ENCODE measurements around the gene OASL.
"Not testable (repeated sequence)": the region's sequence is repeated elsewhere in the genome, so short reads cannot be mapped to it uniquely, and the experiment has no call there.

OASL gene

DNA sequence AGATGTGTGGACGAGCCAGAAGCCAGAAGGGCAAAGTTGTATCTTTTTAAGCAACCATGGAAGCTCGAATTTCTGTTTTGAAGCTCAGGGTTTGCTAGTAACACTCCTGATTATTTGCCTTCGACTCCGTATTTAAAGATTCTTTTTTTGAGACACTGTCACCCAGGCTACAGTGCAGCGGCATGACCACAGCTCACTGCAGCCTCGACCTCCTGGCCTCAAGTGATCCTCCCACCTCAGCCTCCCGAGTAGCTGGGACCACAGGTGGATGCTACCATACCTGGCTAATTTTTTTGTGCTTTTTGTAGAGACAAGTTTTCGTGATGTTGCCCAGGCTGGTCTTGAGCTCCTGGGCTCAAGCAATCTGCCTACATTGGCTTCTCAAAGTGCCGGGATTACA, 18.7 kb upstream of the OASL start:
- DNase-seq: no peak

DNA sequence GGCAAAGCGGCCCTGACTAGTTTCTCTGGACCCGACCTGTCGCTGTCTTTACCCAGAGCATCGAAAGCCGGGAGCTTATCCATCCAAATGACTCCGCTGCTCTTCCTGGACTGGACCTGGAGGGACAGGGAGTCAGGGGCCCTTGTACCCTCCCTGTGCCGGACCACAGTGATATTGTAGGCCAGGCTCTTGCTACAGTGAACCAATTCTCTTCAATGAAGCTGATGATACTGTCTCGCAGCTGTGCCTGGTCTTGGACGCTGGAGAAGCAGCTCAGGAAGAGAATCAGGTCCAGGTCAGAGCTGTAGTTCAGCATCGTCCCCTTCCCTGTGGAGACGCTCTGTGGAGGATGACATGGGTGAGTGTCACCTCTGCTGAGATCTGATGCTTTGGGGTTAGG, 14.7 kb upstream of the OASL start:
- DNase-seq: no peak

DNA sequence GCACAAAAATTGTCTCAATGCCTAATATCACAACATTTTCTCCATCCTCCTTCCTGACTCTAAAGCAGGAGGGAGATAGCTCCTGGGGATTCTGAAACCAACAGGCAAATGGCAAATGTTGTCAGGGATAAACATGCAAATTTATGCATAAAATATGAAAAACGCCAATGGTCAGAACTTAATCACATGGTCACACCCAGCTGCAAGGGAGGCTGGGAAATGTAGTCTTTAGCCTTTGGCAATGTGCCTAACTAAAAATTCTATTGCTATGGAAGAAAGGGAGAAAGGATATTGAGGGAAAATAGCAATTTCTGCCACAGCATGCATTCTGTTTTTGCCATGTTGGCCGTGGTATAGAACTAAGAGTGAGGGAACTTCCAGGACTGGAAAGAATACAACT, 11.7 kb upstream of the OASL start:
- DNase-seq: no peak

DNA sequence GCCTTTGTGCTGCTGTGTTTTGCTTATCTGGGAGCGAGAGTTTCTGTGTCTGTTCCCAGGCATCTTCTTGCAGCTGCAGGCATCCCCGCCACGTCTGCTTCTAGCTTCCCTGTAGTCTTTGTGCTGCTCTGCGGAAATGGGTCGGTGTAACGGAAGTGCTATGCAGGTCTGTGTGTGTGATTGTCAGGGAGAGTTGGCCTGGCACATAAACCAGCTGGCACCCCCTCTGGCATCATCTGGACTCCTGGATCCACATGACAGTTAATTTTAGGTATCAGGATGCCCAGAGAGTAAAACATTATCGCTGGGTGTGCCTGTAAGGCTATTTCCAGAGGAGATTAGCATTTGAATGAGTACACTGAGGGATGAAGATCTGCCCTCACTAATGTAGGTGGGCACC, 9.4 kb upstream of the OASL start:
- DNase-seq: no peak

DNA sequence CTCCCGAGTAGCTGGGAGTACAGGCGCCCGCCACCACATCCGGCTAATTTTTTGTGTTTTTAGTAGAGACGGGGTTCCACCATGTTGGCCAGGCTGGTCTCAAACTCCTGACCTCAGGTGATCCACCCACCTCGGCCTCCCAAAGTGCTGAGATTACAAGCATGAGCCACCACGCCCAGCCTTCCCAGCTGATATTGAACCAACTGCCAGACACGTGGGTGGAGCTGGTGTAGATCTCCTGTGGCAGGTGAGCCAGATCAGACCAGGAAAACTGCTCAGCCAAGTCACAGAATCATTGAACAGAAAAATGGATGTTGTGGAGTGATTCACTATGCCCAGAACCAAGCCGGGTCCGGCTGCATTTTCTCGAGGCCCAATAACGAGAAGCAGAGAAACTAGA, 8.4 kb upstream of the OASL start:
- not testable (repeated sequence) for DNase-seq

DNA sequence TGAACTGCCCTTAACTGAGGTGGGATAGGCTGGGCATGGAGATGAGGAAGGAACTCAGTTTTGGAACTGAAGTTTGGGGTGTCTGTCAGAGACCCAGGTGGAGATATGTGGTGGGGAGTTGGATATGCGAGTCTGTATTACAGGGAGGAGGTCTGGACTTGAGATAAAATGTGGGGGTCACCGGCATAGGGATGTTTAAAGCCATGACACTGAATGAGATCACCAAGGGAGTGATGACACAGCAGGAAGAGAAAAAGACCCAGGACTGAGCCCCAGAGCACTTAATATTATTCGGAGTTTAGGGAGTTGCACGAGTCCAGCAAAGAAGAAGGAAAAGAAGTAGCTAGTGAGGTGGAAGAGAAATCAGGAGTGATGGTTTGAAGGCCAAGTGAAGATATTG, 4.0 kb upstream of the OASL start:
- DNase-seq: no peak

DNA sequence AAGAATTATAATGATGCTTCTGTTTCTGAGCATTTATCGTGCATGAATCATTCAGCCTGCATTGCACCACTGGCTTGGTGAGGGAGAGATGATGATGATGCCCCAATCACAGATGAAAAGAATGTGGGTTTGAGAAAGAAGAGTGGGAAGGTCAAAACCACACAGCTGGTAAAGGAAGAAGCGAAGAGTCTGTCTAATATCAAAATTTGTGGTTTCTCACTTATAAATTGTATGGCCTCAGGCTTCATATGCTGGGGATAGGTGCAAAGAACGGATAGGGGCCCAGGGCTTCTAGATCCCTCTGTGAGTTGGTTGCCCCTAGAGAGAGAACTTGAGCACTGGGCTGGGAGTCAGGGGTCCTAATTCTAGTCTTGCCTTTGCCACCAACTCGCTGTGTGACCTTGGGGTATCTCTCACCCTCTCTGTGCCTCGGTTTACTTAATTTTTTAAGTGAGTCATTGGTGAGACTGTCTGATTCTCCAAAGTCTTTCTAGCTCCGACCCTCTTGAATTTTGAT, 2.2 kb downstream of the OASL start:
- DNase-seq: peak; percentile 12

DNA sequence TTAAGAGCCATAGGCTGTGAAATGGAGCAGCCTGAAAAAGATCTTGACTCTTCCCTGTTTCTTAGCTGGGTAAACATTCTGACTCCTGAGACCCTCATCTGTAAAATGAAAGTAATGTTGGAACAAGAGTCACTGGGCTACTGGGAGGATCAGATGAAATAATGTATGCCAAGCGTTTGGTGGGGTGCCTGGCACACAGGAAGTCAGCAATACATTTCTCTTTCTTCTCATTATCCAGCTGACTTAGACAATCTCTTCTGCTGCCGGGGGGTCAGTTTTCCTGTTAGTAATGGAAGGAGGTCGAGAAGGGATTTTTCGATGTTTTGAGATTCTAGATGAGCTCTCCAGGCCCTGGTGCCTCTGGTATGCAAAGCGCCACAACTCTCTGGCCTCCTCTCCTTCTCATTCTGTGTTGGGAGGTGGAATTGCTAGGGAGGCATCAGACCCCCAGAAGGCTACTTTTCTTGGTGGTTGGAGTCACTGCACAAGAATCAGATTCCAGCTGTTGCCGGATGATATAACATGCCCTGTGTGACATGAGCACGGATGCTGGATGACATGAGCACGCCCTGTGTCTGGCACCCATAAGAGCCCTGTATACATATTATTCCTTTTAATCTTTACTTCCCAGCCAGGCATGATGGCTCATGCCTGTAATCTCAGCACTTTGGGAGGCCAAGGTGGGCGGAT, 4.3 kb downstream of the OASL start:
- no peak for DNase-seq

DNA sequence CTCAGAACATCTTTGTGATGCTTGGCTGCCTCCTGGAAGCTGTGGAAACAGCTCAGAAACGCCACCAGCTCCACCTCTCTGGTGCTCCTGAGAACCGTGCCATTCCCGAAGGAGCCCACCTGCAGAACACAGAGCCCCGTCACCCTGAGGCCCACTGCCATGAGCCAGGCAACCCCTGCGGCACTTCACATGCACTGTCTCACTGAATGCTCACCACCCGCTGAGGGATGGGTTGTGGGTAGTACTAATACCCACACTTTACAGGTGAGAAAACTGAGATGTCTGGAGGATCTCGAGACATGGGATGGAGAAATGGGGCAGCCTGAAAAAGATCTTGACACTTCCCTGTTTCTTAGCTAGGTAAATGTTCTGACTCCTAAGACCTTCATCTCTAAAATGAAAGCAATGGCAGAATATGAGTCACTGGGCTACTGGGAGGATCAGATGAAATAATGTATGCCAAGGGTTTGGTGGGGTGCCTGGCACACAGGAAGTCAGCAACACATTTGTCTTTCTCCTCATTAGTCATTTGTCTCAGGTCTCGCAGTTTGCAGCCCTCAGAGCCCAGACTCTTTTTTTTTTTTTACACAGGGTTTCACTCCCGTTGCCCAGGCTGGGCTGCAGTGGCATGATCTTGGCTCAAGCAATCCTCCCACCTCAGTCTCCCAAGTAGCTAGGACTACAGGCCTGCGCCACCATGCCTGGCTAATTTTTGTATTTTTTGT, 5.3 kb downstream of the OASL start:
- DNase-seq: no peak

DNA sequence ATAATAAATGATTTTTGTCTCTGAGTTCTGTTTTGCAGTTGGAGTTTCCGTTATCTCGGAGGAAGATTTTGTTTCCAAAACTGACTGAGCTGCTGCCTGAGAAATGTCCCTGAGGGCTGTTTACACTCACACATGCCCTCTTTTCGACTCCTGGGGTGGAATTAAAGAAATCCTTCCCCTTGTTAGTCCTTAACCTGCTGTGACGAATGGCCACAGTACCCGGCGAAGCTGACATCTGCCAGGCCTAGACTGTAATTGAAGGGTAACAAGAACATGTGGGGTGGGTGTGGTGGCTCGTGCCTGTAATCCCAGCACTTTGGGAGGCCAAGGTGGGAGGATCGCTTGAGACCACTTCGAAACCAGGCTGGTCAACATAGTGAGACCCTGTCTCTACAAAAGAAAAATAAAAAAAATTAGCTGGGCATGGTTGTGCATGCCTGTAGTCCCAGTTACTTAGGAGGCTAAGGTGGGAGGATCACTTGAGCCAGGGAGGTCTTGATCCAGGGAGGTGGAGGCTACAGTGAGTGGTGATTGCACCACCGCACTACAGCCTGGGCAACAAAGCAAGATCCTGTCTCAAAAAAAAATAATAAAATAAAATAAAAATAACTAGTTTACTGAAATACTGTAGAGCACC, 8.4 kb downstream of the OASL start:
- no peak for DNase-seq

DNA sequence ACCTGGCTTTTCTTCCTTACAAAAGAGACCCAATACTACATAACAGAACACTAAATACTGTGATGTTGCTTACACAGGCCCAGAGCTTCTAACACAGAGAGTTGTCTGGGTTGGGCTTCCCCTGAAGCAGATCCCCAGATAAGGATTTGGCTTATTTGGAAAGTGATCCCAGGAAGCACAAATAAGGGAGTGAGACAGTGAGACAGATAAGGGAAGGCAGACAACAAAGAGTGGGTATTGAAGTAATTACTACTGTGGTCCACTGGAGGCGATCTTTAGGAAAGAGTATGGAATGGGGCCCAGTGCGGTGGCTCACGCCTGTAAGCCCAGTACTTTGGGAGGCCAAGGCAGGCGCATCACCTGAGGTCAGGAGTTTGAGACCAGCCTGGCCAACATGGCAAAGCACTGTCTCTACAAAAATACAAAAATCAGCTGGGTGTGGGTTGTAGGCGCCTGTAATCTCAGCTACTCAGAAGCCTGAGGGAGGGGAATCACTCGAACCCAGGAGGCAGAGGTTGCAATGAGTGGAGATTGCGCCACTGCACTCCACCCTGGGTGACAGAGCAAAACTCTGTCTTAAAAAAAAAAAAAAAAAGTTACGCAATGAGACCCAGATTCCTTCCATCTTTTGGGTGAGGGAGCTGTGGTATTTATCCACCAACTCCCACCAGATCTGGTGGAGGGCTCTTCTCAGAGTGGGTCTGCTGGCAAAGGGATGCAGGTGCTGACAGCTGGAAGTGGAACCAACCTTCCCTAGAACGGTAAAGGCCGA, 12.6 kb downstream of the OASL start:
- no peak for DNase-seq

DNA sequence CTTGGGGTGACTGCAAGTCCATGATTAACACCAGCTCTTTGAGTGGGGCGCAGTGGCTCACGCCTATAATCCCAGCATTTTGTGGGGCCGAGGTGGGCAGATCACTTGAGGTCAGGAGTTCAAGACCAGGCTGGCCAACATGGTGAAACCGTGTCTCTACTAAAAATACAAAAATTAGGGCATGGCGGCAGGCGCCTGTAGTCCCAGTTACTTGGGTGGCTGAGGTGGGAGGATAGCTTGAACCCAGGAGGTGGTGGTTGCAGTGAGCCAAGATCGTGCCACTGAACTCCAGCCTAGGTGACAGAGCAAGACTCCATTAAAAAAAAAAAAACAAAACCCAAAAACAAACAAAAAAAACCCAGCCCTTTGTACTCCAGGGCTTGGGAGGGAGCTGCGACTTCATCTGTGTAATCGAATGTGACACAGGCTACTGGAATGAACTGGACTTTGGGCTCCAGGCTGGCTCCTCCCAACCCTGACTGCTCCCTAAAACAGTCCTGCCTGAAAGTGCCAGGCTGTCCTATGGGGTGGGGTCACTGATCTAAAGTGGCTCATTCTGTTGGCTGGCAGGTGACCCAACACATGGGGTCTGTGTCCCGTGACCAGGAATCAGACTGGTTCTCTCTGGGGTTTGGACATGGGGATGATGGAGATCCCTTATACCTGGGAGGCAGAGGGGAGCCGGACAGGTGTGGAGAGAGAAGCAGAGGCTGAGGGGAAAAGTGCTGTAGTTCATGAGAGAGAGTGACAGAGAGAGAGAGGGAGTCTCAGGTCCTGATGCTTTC, 13.4 kb downstream of the OASL start:
- no peak for DNase-seq

DNA sequence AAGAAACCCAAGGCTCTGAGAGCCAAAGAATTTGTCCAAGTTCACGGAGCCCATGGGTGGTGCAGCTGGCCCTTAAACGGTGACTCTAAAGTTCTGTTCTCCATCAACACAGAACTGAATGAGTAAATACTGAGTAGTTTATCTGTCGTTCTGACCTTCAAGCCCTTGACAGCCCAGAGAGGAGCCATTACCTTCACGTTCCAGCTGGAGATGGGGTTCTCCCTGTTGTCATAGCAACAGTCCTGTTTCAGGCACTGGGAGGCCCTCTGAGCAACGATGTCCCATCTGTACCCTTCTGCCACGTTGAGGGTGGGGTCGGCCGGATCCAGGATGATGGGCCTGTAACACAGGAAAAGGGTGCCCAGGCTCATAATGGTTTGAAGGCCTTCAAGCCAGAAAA, 15.2 kb downstream of the OASL start:
- DNase-seq: no peak

DNA sequence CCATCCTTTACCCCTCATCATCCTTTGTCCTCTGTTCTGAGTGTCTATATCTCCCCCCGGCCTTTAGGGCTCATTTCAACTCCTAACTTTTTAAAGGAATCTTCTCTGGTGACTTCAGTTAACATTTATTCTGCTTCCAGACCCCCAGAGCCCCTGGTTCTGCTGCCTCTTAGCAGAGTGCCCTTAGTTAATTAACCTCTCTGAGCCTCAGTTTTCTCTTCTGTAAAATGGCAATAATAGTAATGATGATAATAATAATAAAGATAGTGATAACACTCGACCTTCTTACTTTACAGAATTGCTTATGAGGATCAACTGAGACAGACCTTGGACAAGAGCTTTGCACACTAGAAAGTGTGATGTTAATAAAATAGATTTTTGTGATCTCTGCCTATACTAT, 16.3 kb downstream of the OASL start:
- no peak for DNase-seq

DNA sequence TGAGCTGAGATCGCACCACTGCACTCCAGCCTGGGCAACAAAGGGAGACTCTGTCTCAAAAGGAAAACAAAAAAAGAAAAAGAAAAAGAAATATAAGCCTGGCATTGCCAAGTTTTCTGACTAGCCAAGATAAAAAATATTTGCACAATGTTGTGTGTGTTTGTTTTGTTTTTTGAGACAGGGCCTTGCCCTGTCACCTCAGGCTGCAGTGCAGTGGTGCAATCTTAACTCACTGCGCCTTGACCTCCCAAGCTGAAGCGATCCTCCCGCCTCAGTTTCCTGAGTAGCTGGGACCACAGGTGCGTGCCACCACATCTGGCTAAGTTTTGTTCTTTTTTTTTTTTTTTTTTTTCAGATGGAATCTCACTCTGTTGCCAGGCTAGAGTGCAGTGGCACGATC, 17.3 kb downstream of the OASL start:
- DNase-seq: no peak

DNA sequence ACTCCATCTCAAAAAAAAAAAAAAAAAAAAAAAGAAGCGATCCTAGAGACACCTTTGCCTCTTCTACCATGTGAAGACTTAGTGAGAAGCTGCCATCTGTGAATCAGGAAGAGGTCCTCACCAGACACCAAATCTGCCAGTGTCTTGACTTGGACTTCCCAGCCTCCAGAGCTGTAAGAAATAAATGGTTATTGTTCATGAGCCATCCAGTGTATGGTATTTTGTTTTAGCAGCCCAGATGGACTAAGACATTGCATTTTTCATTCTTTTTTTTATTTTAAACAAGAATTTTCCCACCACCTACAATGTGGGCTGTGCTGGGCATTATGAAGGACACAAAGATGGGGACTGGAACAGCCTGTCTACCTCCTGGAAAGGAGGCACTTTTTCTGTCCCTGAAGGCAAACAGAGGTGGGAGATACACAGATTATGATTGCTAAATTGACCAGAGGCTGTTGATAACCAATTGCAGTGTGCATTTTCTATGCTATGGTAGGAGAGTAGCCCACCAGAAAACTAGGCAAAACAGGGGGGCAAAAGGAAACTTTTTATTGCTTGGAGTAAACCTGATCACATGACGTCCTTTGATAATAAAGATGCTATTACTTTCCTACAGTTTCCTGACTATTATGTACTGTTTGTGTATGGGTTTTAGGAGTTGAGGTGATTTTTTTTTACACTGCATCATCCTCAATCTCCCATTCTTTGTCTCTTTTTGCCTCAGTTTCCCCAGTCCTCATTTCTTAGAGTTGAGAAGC, 20.0 kb downstream of the OASL start:
- no peak for DNase-seq

DNA sequence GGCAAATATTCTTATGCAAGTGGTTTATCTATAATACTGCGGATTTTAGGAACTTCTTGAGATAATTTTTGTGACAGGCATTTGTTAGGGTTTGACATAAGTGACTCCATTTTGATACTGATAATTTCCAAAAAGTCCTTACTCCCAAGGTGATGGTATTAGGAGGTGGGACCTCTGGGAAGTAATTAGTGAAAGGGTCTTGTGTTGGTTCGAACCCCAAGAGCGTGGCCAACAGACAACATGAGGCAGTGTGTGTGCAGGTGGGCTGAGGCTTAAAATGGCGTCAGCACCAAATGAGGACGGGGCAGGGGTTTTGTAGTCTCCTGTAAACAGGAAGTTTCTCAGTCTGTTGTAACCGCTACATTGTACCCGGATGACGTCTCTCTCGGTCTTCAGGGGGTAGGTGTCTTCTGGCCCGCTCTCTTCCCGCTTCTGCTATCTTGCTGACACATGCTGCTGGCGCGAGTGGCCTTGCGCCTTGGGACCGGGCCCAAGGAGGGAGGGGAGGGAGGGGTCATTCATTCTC, 21.0 kb downstream of the OASL start:
- DNase-seq: no peak

DNA sequence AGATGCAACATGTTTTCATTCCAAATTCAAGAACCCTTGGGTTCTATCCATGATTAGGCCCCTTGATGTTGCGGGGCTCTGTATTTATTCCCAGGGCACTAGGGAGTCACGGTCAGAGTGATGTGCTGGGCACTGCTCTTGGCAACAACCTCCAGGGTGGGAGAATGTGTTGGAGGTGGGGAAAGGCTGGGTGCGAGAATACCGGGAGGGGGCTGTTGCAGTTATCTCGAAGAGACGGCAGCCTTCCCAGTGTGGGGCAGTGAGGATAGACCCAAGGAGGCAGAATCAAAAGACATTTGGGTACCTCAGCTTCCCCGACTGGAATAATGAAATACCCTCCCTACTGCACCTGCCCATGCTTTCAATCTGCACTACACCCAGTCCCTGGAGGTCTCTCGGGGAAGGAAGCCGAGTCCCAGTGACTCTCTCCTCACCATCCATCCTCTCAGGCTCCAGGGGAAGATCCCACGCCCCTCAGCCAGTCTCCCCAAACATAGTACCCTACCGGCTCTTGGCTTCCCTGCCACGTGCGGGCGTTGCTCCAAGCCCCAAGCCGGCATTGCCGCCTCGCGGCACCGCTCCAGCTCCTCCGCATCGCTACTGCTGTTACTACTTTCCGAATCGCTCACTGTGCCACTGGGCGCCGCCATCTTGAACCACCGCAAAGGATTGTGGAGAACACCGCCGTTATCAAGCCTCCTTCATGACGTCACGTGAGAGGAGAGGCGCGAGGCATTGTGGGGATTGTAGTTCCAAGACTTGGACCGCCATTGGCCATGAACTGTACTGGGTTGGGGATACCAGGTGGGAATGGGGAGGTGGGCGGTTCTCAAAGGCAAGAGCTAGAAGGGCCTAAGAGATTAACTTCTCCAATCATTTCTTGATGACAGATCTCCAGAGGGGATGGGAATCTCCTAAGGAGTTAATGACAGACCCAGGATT, 22.9 kb downstream of the OASL start, which contains the start of gene C12orf43:
Gene C12orf43, minus strand, starts transcription at position 663 of the 942 bp plus-strand sequence. Its CDS starts 13 bp downstream, at position 650.
- peak; percentile 88 for DNase-seq

DNA sequence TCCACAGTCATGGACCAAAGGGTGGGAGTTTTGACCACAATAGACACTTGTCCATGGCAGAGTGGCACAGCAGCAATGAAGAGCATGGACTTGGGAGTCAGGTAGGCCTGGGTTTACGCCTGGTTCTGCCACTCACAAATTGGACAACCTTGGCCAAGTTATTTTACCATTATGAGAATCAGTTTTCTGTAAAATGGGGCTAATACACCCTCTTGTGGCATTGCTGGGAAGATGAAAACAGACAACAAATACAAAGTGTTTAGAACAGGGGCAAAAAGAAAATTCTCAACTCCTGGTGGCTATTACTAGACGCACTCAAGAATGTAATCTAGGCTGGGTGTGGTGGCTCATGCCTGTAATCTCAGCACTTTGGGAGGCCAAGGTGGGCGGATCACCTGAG, 25.3 kb downstream of the OASL start:
- DNase-seq: no peak

DNA sequence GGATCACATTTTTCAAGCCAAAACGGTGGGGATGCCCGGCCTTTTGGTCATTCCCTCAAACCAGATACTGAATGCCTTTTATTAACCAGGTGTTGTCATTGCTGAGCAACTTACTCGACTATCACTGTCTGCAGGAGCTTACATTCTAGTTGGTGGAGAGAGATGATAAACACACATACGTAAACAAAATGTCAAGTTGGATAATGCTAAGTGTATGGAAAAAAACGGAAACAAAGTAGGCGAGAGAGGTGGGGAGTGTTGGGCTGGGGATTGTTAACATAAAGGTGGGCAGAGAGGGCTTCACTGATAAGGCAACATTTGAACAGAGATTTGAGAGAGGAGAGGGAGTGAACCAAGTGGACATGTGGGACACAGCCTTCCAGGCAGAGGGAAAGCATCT, 27.2 kb downstream of the OASL start:
- DNase-seq: no peak

All from amniotic stem cell (primary cell).